NOMO-1 treated with DMSO at 0.1 percent for 48 hours (cell line): ENCODE data around the gene STK32B.

Experiments used
- DNase-seq: peaks from one replicate; lab custom pipeline; 2025; ENCODE audit not compliant: unreplicated experiment; lab: John Stamatoyannopoulos, UW

Gene STK32B

GRCh38 chr4:5030221-5030620 is 21.1 kb upstream of the STK32B start:
- no peak for DNase-seq

GRCh38 chr4:5030927-5031326 is 20.4 kb upstream of the STK32B start:
- DNase-seq: no peak

- no peak for DNase-seq
These were observed 18.5 kb upstream of the STK32B start for GRCh38 chr4:5032813-5033212.

DNA sequence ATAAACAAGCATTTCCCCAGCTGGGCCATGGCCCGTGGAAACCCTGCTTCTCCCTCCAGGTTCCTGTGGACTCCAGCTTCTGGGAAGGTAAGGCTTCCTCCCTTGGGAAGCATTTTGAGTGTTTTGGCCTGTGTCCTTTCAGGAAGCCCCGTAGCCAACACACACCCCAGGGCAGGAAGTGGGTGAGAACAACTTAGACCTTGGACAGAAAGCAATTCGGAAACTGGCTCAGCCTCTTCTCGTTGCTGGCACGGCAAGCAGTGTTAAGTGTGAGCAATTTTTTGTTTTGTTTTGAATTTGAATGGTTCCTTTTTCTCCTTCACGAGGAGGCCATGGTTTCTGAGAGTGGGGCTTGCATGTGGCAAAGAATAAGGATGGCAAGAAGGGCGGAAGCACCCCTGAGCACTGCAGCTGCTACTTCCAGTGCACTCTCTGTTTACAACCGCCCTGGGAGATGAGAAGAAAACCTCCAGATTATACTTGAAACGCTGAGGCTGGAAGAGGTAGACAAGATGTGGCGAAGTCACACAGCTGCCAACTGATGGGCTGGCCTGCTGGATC is 17.9 kb upstream of the STK32B start:
- no peak for DNase-seq

DNA sequence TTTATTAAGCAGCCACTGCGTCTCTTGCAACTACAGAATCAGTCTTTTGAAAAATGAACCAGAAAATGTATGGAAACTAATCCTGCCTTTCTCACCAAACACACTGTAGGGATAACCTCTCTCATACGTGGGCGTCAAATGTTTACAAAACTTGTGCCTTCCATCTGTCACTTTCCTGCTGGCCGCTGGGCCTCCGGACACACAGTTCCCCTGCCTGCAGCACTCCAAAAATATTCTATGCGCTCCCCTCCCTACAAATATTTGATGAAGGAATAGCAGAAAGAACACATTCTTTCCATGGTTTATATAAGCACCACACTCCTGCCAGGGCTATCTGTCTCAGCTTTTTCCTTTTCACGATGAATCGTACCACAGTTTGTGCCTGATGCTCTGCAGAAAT is 17.1 kb upstream of the STK32B start:
- DNase-seq: no peak

DNA sequence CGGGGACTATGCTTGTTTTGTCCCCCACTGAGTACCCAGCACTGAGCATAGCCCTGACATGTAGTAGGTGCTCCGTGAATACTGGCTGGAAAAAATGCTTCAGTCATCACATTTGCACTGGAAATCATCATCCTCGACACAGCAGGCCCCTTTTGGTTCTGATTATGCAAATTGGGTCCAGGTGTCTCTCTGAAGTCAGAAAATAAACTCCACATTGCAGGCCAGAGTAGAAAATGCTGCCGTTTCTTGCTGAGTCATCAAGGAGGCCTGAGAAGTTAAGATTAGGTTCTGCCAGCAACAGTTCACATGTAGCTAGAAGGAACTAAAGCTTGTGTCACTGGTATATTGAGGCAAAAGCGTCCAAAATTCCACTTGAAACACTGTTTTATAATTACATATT is 15.0 kb upstream of the STK32B start:
- no peak for DNase-seq

- no peak for DNase-seq
These were observed 13.4 kb upstream of the STK32B start for GRCh38 chr4:5037553-5038551.

GRCh38 chr4:5039800-5040199 is 11.5 kb upstream of the STK32B start:
- no peak for DNase-seq

GRCh38 chr4:5040856-5041620 is 10.2 kb upstream of the STK32B start:
- DNase-seq: no peak

DNA sequence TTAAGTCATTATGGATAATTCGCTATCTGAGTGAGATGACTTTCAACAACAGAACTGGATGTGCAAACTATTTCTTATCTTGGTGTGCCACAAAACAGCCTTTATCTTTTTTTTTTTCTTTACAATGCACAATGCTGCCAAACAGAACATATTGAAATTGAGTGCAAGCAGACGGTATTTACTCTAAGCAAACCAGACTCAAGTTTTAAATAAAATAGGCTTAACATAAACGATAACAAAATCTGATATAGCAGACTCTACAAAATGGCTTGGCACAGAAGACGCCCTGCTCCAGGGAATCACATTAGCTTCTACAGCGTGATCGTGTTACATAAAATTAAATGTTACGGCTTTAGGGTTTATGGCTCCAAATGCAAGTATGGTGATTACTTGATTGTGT is 9.6 kb upstream of the STK32B start:
- DNase-seq: no peak

DNA sequence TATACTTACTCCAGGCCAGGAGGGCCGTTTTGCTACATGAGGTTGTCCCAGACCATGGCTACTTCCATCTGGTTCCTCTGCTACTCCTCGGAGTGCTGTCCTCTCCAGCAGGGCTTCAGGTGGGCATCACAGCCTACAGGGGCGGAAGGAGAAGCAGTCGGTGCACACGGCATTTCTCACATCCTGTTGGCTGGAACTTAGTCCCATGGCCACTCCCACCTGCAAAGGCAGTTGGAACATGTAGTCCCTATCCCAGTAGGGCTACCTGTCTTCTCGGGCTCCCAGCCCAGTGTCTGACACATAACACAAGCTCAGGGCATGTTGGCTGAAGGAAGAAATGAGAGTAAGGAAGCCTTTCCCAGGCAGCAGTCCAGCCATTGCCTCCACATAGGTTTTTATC is 7.7 kb upstream of the STK32B start:
- no peak for DNase-seq

GRCh38 chr4:5044341-5044740 is 6.9 kb upstream of the STK32B start:
- DNase-seq: no peak

DNA sequence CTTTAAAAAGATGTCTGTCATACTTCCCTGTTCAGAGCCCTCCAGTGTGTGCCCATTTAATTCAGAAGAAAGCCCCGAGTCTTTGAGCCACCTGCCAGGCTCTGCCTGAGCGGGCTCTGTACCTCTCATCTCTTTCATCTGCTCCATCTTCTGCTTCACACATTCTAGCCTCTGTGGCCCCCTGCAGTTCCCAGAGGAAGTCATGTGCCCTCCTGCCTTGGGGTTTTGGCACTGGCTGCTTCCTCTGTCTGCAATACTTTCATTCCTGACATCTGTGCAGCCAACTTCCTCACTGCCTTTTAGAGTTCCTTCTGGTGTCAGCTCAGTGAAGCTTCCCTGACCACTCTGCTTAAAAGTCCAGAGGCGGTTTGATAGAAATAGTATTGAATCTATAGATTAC is 6.2 kb upstream of the STK32B start:
- no peak for DNase-seq

DNA sequence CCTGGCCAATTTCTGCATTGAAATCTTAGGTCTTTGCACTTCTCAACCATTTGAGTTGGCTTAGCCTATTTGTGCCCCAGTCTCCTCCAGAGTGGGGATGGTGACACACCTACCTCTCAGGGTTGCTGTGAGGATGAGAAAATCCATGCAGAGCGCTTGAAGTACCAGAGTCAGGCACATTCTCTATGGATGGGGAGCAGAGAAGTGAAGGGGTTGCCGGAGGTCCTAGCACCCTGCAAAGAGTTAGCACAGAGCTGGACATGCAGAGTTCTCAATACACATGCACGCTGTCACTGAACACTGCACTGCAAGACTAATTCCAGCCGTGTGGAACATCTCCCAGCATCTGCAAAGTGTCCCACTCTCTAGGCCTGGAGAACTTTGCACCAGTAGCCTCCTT is 2.6 kb upstream of the STK32B start:
- DNase-seq: no peak

GRCh38 chr4:5050520-5051277 is 581 bp upstream of the STK32B start:
- no peak for DNase-seq

- no peak for DNase-seq
These were observed 973 bp downstream of the STK32B start for GRCh38 chr4:5052204-5052702.

- DNase-seq: no peak
These were observed 1.6 kb downstream of the STK32B start for GRCh38 chr4:5052726-5053425.

GRCh38 chr4:5054532-5054931 is 3.3 kb downstream of the STK32B start:
- DNase-seq: no peak

GRCh38 chr4:5055411-5055810 is 4.1 kb downstream of the STK32B start:
- no peak for DNase-seq

DNA sequence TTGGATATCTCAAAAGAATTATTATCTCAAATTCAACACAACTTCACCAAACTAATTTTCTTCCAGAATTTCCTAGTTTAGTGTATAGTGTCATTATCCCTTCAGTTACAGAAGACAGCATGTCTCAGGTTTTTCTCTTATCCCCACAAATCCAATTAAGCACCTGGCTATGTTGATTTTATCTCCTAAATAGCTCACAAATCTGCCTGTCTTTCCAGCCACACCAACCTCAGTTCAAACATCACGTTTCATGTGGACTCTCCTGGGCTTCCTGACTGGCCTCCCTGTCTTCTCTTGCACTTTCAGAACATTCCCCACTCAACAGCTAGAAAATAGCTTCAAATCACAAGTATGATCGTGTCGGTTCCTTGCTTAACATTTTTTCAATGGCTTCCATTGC is 14.8 kb downstream of the STK32B start:
- no peak for DNase-seq
